A549 (cell line): ENCODE data around the gene CASTOR1. TPM values are rescaled to one million over a fixed set of nuclear protein-coding genes. Genes with fewer than 3 reads are reported as not detected.

Experiments
- ATAC-seq, 2 experiments: fragments of 200-7000 bp in 1 of 2; fragments of >200 bp in 1 of 2; cut with Nextera tagmentation in 1 of 2; cut with Tn5 transposase in 1 of 2; 3 replicates each; pipeline versions ENCODE4 v1.8.0 to v1.9.1; 2018 to 2020; ENCODE audit warnings: mild to moderate bottlenecking in 1 of 2, moderate library complexity in 1 of 2
- CTCF ChIA-PET: fragments of 300-600 bp; sonication (Branson Sonifier 250); formaldehyde crosslinking; extraction: SDS; loops from one replicate; lab custom pipeline; 2021; ENCODE audit warnings: antibody characterized with exemption, inconsistent platforms; lab: Yijun Ruan, JAX
- POLR2A ChIA-PET: fragments of 350-600 bp; formaldehyde crosslinking; extraction: SDS; loops from one replicate; lab custom pipeline; 2021; ENCODE audit warnings: antibody characterized with exemption, inconsistent platforms; lab: Yijun Ruan, JAX
- DNase-seq, 2 experiments: peaks; one replicate each; pipeline versions ENCODE4 v3.0.0 to v3.0.0-alpha.2; 2011 to 2016; ENCODE audit warnings: low read depth in 1 of 2, low spot score in 1 of 2
- FAIRE-seq: peaks from 2 replicates; lab custom pipeline; 2011; peaks lifted over from hg19 to GRCh38; lab: Jason Lieb, UNC
- H3K27ac ChIP-seq, 2 experiments: fragments of >200 bp; sonication (Bioruptor Twin); formaldehyde crosslinking; 3 replicates each; pipeline ENCODE4 v1.5.1; 2016 to 2017
- H3K4me1 ChIP-seq: fragments of >200 bp; sonication (Bioruptor Twin); formaldehyde crosslinking; 3 replicates; pipeline ENCODE4 v1.6.1; 2016
- H3K4me2 ChIP-seq: fragments of >200 bp; sonication (Bioruptor Twin); formaldehyde crosslinking; 3 replicates; pipeline ENCODE4 v1.6.1; 2016
- H3K4me3 ChIP-seq: fragments of >200 bp; sonication (Bioruptor Twin); formaldehyde crosslinking; 3 replicates; pipeline ENCODE4 v1.5.1; 2016
- H3K9me3 ChIP-seq: fragments of >200 bp; sonication (Bioruptor Twin); formaldehyde crosslinking; 3 replicates; pipeline ENCODE4 v1.6.1; 2016
- CBX2 ChIP-seq: fragments of 200-600 bp; sonication (generic); IDR thresholded peaks from 2 replicates; pipeline ENCODE4 v1.6.1; 2016; ENCODE audit warnings: low read depth, mild to moderate bottlenecking, borderline replicate concordance
- CHD2 ChIP-seq: fragments of 150-350 bp; IDR thresholded peaks from 2 replicates; pipeline ENCODE4 v1.6.1; 2014; ENCODE audit warnings: low read length; ENCODE audit not compliant: partially characterized antibody
- EP300 ChIP-seq, 2 experiments: fragments of >200 bp; sonication (Bioruptor Twin); formaldehyde crosslinking; IDR thresholded peaks; 2 replicates in 1 of 2; 3 replicates in 1 of 2; pipeline ENCODE4 v1.6.1; 2016 to 2017
- ESRRA ChIP-seq: fragments of 150-350 bp; IDR thresholded peaks from 2 replicates; pipeline ENCODE4 v1.6.1; 2014; ENCODE audit warnings: mild to moderate bottlenecking, low read length, borderline replicate concordance
- FOSB ChIP-seq: fragments of 250-450 bp; sonication (Bioruptor Pico); IDR thresholded peaks from 2 replicates; pipeline ENCODE4 v1.5.0; 2020; ENCODE audit warnings: mild to moderate bottlenecking, moderate library complexity
- GATA3 ChIP-seq: IDR thresholded peaks from 2 replicates; pipeline ENCODE4 v1.6.1; 2012; ENCODE audit warnings: borderline replicate concordance
- HDAC2 ChIP-seq: fragments of 200-600 bp; sonication (generic); IDR thresholded peaks from 2 replicates; pipeline ENCODE4 v1.6.1; 2016
- HOXA7 ChIP-seq: fragments of 250-450 bp; sonication (Bioruptor Pico); IDR thresholded peaks from 2 replicates; pipeline ENCODE4 v1.5.0; 2020; ENCODE audit warnings: mild to moderate bottlenecking, moderate library complexity
- JUN ChIP-seq, 2 experiments: fragments of >200 bp; sonication (Bioruptor Twin); formaldehyde crosslinking; IDR thresholded peaks; 2 replicates in 1 of 2; 3 replicates in 1 of 2; pipeline ENCODE4 v1.6.1; 2016 to 2017
- JUNB ChIP-seq: fragments of >200 bp; sonication (Bioruptor Twin); formaldehyde crosslinking; IDR thresholded peaks from 2 replicates; pipeline ENCODE4 v1.6.1; 2016
- KDM1A ChIP-seq: fragments of 200-600 bp; sonication (generic); IDR thresholded peaks from 2 replicates; pipeline ENCODE4 v1.6.1; 2016; ENCODE audit warnings: low read depth, mild to moderate bottlenecking
- MAFK ChIP-seq: fragments of 450-650 bp; IDR thresholded peaks from 2 replicates; pipeline ENCODE4 v1.6.1; 2014; ENCODE audit not compliant: partially characterized antibody
- NFE2L2 ChIP-seq: fragments of 150-350 bp; conservative IDR thresholded peaks from 2 replicates; pipeline ENCODE4 v1.6.1; 2014; ENCODE audit warnings: low read length
- NPAS2 ChIP-seq: fragments of 250-450 bp; sonication (Bioruptor Pico); IDR thresholded peaks from 2 replicates; pipeline ENCODE4 v1.8.0; 2022; ENCODE audit warnings: mild to moderate bottlenecking, moderate library complexity, borderline replicate concordance
- RAD21 ChIP-seq, 2 experiments: fragments of >200 bp in 1 of 2; sonication (Bioruptor Twin) in 1 of 2; formaldehyde crosslinking in 1 of 2; IDR thresholded peaks in 1 of 2; conservative IDR thresholded peaks in 1 of 2; 2 replicates in 1 of 2; 3 replicates in 1 of 2; pipeline ENCODE4 v1.6.1; 2012 to 2018; ENCODE audit warnings: inconsistent platforms in 1 of 2
- RCOR1 ChIP-seq: fragments of 150-350 bp; IDR thresholded peaks from 2 replicates; pipeline ENCODE4 v1.6.1; 2014; ENCODE audit warnings: antibody characterized with exemption, low read length, low read depth
- TP53 ChIP-seq: fragments of 250-450 bp; sonication (Bioruptor Pico); IDR thresholded peaks from 2 replicates; pipeline ENCODE4 v1.5.0; 2021; ENCODE audit warnings: mild to moderate bottlenecking, moderate library complexity
- ZC3H11A ChIP-seq: fragments of 450-650 bp; IDR thresholded peaks from 2 replicates; pipeline ENCODE4 v1.6.1; 2014; ENCODE audit warnings: antibody characterized with exemption, mild to moderate bottlenecking
- ZFP36 ChIP-seq: fragments of 450-650 bp; IDR thresholded peaks from 2 replicates; pipeline ENCODE4 v1.6.1; 2014; ENCODE audit warnings: borderline replicate concordance; ENCODE audit not compliant: partially characterized antibody
- WGBS: methylation state at CpG from one replicate; pipeline ENCODE4 v1.1.6; 2017; ENCODE audit errors: missing lambda C conversion rate; 5-methylcytosine and 5-hydroxymethylcytosine counted together
- polyA plus RNA-seq, 4 experiments: library from polyadenylated mRNA; depleted of rRNA in 3 of 4; stranded (reverse); fragments of >200 nt; fragmentation: RNase III in 1 of 4; extraction: RNeasy Plus Mini Kit Qiagen cat#74134 plus additional on column Dnase treatment in 1 of 4; gene quantifications; 2 replicates in 3 of 4; 3 replicates in 1 of 4; pipeline ENCODE4 v1.2.3, GENCODE V29; 2011 to 2017
- TF ChIP-seq, protein P1 (sequence below): fragments of 250-450 bp; sonication (Bioruptor Pico); IDR thresholded peaks from 2 replicates; pipeline ENCODE4 v1.5.0; 2021; ENCODE audit warnings: mild to moderate bottlenecking, moderate library complexity, borderline replicate concordance
- TF ChIP-seq, protein P2 (sequence below): fragments of 450-650 bp; IDR thresholded peaks from 2 replicates; pipeline ENCODE4 v1.6.1; 2014; ENCODE audit warnings: antibody characterized with exemption
- TF ChIP-seq, protein P3 (sequence below): fragments of 200-600 bp; sonication (generic); IDR thresholded peaks from 2 replicates; pipeline ENCODE4 v1.6.1; 2016; ENCODE audit warnings: antibody characterized with exemption, mild to moderate bottlenecking, moderate library complexity
- TF ChIP-seq, protein P4 (sequence below): fragments of >200 bp; sonication (Bioruptor Twin); formaldehyde crosslinking; IDR thresholded peaks from 3 replicates; pipeline ENCODE4 v1.6.1; 2016

The CASTOR1 gene
- polyA plus RNA-seq, 2 of the 4 experiments (the other 2 are of a cell fraction), result 4.7 to 12.2 TPM

DNA sequence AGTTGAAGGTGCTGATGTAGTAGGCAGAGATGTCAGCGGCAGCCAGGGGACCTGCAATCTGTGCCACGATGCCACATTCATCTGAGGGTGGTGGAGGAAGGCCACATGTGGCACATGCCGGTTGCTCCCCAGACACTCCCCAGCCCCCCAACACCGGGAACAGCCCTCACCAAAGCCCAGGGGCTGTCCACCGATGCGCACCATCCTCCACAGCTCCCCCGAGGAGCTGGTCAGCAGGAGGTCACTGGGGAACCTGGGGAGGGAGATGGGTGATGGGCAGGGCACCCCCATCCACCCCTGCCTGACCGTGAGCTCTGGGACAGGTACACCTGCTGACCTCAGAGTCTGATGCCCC, 3.5 kb downstream of the CASTOR1 start:
- Histone ChIP-seq H3K9me3 (no peaks in the 10 kb centered on the region), H3K4me1 (peaks cover 36% of the 10 kb centered on the region), H3K4me3 (no peak overlapping the region), H3K27ac (peak overlapping the region; percentile 76 to 92; a peak in 5 of 6 replicates), H3K4me2 (no peak overlapping the region)
- FAIRE-seq, result no peak
- no peak for DNase-seq
- CTCF ChIA-PET, result interaction anchor here (0.6 to 4.0 kb wide), 13 partner anchors 9 to 197 kb away, joined by 3 to 37 read pairs (median 4); partner anchors contain the start of gene RNF215
- ATAC-seq, result no peak
- WGBS, result 89% methylated on average over 3 of the region's 8 CpGs
- no peak for TF ChIP-seq TP53 (CRISPR knock-in tag)
- TF ChIP-seq HDAC2, result no peak
- TF ChIP-seq, protein P1, sequence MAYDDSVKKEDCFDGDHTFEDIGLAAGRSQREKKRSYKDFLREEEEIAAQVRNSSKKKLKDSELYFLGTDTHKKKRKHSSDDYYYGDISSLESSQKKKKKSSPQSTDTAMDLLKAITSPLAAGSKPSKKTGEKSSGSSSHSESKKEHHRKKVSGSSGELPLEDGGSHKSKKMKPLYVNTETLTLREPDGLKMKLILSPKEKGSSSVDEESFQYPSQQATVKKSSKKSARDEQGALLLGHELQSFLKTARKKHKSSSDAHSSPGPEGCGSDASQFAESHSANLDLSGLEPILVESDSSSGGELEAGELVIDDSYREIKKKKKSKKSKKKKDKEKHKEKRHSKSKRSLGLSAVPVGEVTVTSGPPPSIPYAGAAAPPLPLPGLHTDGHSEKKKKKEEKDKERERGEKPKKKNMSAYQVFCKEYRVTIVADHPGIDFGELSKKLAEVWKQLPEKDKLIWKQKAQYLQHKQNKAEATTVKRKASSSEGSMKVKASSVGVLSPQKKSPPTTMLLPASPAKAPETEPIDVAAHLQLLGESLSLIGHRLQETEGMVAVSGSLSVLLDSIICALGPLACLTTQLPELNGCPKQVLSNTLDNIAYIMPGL (CRISPR knock-in tag), result no peak
- no peak for TF ChIP-seq JUNB
- TF ChIP-seq JUN (IDR thresholded peaks at IDR 0.05), result no peak
- TF ChIP-seq NPAS2, result no peak
- no peak for TF ChIP-seq HOXA7 (CRISPR knock-in tag)
- TF ChIP-seq NFE2L2, result no peak
- no peak for TF ChIP-seq ESRRA
- no peak for TF ChIP-seq MAFK
- TF ChIP-seq EP300 (IDR thresholded peaks at IDR 0.05), result no peak
- no peak for TF ChIP-seq ZC3H11A
- TF ChIP-seq KDM1A, result no peak
- POLR2A ChIA-PET, result no interaction called here

DNA sequence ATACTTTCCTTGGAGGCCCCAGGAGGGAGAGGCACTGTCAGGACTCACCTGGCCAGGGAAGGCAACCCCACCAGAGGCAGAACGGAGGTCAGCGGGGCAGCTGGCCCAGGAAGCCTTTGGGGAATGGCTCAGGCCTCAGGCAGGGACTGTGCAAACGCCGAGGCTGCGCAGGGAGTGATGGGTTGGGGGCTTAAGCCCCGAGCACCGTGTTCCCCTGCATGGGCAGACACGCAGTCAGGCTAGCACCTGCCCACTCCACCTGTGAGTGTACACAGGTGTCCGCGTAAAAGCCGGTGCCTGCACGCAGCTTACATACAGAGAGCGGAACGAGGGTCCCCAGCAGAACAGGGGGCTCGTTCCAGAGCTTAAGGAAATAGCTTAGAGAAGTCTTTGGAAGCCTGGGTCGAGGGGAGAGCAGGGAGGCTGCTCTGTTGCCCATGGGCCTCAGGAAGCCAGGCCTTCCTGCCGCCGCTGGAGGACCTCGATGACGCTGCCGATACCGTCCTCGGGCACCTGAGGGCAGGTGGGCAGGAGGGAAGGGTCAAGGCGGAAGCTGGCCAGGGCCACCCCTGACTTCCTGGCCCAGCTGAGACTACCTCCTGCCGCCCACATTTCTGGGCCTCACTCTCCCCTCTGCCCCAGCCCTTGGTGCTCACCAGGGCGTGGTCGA, 4.0 kb downstream of the CASTOR1 start:
- no peak overlapping the region for H3K4me3 ChIP-seq
- 96% methylated on average over 20 of the region's 27 CpGs for WGBS
- H3K4me1 ChIP-seq, result peaks cover 31% of the 10 kb centered on the region
- ChIA-PET POLR2A (no interaction called here), CTCF (interaction anchor here (1.0 to 4.0 kb wide), 8 partner anchors 8 to 196 kb away, joined by 3 to 34 read pairs (median 4); no protein-coding TSS in a partner anchor)
- TF ChIP-seq RCOR1 (no peak), RAD21 (conservative IDR thresholded peaks at IDR 0.05 in 1 of 2, IDR thresholded peaks at IDR 0.05 in 1 of 2) (no peak), CHD2 (no peak), JUN (IDR thresholded peaks at IDR 0.05) (no peak), NFE2L2 (no peak), ZFP36 (no peak), FOSB (CRISPR knock-in tag) (no peak), CBX2 (no peak), GATA3 (no peak), ZC3H11A (no peak), TP53 (CRISPR knock-in tag) (no peak)
- TF ChIP-seq, protein P2, sequence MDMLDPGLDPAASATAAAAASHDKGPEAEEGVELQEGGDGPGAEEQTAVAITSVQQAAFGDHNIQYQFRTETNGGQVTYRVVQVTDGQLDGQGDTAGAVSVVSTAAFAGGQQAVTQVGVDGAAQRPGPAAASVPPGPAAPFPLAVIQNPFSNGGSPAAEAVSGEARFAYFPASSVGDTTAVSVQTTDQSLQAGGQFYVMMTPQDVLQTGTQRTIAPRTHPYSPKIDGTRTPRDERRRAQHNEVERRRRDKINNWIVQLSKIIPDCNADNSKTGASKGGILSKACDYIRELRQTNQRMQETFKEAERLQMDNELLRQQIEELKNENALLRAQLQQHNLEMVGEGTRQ, result no peak
- TF ChIP-seq, protein P3, sequence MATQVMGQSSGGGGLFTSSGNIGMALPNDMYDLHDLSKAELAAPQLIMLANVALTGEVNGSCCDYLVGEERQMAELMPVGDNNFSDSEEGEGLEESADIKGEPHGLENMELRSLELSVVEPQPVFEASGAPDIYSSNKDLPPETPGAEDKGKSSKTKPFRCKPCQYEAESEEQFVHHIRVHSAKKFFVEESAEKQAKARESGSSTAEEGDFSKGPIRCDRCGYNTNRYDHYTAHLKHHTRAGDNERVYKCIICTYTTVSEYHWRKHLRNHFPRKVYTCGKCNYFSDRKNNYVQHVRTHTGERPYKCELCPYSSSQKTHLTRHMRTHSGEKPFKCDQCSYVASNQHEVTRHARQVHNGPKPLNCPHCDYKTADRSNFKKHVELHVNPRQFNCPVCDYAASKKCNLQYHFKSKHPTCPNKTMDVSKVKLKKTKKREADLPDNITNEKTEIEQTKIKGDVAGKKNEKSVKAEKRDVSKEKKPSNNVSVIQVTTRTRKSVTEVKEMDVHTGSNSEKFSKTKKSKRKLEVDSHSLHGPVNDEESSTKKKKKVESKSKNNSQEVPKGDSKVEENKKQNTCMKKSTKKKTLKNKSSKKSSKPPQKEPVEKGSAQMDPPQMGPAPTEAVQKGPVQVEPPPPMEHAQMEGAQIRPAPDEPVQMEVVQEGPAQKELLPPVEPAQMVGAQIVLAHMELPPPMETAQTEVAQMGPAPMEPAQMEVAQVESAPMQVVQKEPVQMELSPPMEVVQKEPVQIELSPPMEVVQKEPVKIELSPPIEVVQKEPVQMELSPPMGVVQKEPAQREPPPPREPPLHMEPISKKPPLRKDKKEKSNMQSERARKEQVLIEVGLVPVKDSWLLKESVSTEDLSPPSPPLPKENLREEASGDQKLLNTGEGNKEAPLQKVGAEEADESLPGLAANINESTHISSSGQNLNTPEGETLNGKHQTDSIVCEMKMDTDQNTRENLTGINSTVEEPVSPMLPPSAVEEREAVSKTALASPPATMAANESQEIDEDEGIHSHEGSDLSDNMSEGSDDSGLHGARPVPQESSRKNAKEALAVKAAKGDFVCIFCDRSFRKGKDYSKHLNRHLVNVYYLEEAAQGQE, result no peak
- TF ChIP-seq, protein P4, sequence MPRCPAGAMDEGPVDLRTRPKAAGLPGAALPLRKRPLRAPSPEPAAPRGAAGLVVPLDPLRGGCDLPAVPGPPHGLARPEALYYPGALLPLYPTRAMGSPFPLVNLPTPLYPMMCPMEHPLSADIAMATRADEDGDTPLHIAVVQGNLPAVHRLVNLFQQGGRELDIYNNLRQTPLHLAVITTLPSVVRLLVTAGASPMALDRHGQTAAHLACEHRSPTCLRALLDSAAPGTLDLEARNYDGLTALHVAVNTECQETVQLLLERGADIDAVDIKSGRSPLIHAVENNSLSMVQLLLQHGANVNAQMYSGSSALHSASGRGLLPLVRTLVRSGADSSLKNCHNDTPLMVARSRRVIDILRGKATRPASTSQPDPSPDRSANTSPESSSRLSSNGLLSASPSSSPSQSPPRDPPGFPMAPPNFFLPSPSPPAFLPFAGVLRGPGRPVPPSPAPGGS, result no peak
- ATAC-seq (no peak), DNase-seq (no peak), FAIRE-seq (no peak)
- H3K9me3 ChIP-seq, result no peaks in the 10 kb centered on the region
- H3K27ac ChIP-seq, result peak overlapping the region; percentile 76 to 92; a peak in 4 of 6 replicates
- H3K4me2 ChIP-seq, result no peak overlapping the region
